Sigmoid colon (tissue), 4 donors: ENCODE data around the gene SPEN.
"Not testable (repeated sequence)": the region's sequence is repeated elsewhere in the genome, so short reads cannot be mapped to it uniquely, and the experiment has no call there.

Source experiments
- POLR2AphosphoS5 ChIP-seq, 4 donors: sonication (generic); formaldehyde crosslinking; IDR thresholded peaks; one replicate each; pipeline ENCODE4 v1.6.1; 2017; ENCODE audit warnings: antibody characterized with exemption in 4 of 4
- TF ChIP-seq, protein P1 (sequence below), 4 experiments: fragments of 450-650 bp in 3 of 4; fragments of 200-600 bp in 1 of 4; IDR thresholded peaks; one replicate each; pipeline ENCODE4 v1.5.1; 2016 to 2019; ENCODE audit warnings: antibody characterized with exemption in 4 of 4, mild to moderate bottlenecking in 3 of 4, moderate library complexity in 2 of 4

DNA sequence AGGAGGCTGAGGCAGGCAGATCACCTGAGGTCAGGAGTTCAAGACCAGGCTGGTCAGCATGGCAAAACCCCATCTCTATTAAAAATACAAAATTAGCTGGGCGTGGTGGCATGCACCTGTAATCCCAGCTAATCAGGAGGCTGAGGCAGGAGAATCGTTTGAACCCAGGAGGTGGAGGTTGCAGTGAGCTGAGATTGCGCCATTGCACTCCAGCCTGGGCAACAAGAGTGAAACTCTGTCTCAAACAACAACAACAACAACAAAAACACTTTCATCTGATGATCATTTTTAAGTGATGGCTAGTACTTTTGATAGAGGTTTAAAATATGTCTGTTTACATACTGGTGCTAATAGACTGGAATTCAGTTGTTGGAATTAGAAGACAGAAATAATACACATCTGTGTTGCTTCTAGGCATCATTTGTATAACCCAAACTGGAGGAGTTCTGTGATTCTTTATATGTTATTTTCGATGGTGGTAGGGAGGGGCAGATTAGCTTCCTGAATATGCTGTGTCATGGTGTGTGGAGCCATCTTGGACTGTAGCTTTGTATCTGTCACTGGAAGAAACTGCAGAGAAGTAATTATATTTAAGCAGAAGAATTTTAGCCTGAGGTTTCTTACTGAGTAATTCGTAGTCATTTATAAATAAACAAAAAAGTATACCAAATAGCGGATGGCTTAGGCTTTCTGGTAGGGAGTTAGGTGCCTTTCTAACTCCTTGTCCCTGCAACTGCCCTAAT, 45.5 kb downstream of the SPEN start:
- TF ChIP-seq, protein P1, sequence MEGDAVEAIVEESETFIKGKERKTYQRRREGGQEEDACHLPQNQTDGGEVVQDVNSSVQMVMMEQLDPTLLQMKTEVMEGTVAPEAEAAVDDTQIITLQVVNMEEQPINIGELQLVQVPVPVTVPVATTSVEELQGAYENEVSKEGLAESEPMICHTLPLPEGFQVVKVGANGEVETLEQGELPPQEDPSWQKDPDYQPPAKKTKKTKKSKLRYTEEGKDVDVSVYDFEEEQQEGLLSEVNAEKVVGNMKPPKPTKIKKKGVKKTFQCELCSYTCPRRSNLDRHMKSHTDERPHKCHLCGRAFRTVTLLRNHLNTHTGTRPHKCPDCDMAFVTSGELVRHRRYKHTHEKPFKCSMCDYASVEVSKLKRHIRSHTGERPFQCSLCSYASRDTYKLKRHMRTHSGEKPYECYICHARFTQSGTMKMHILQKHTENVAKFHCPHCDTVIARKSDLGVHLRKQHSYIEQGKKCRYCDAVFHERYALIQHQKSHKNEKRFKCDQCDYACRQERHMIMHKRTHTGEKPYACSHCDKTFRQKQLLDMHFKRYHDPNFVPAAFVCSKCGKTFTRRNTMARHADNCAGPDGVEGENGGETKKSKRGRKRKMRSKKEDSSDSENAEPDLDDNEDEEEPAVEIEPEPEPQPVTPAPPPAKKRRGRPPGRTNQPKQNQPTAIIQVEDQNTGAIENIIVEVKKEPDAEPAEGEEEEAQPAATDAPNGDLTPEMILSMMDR (IDR thresholded peaks at IDR 0.05) = not testable (repeated sequence)
- peak in 1 of 4 donors; percentile 11 for TF ChIP-seq POLR2AphosphoS5 (IDR thresholded peaks at IDR 0.05)
